Measurements from ENCODE around the gene ARHGAP31. TPM values are rescaled to one million over a fixed set of nuclear protein-coding genes. Genes with fewer than 3 reads are reported as not detected.

ARHGAP31 gene
- total and polyA plus RNA-seq, 2 experiments from 2014 or later = 1.2 to 4.3 TPM

DNA sequence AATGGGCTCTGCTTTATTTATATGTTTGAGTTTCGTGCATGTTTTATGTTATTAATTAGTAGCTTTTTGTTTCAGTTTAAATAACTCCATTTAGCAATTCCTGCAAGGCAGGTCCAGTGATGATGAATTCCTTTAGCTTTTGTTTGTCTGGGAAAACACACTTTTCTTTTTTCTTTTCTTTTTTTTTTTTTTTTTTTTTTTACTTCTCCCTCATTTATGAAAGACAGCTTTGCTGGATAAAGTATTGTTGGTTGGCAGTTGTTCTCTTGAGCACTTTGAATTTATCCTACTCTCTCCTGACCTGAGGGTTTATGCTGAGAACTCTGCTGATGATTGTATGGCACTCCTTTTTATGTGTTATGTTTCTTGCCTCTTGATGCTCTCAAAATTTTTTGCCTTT is 133.5 kb downstream of the ARHGAP31 start:
- H3K4me1 ChIP-seq (ENCODE audit: insufficient read depth) = no peaks in the 10 kb centered on the region
- no peak for ATAC-seq
- no peaks in the 10 kb centered on the region for H3F3A ChIP-seq (replicated peaks; ENCODE audit: low read depth)
- no peaks in the 10 kb centered on the region for H3K9me2 ChIP-seq (ENCODE audit: insufficient read depth)
- peak; percentile 32 for DNase-seq (ENCODE audit: low spot score)
- no peak overlapping the region for H3K4me3 ChIP-seq
- Mint-ChIP-seq H3K36me3 (ENCODE audit: low read depth) (peaks cover 76% of the 10 kb centered on the region), H3K4me1 (no peaks in the 10 kb centered on the region), H3K27ac (no peak overlapping the region), H3K4me3 (no peak overlapping the region), H3K9me3 (peaks cover 67% of the 10 kb centered on the region), H3K27me3 (ENCODE audit: insufficient read depth, low read depth, poor library complexity) (peaks cover 7% of the 10 kb centered on the region)
- H3K79me2 ChIP-seq (replicated peaks; ENCODE audit: insufficient read depth) = no peaks in the 10 kb centered on the region
- H4K20me1 ChIP-seq (replicated peaks; ENCODE audit: insufficient read depth) = no peaks in the 10 kb centered on the region
- H3K27me3 ChIP-seq (ENCODE audit: insufficient read depth) = no peaks in the 10 kb centered on the region
- H3K27ac ChIP-seq (ENCODE audit: low read depth) = no peak overlapping the region
- no peak overlapping the region for H2AFZ ChIP-seq
- H3K4me2 ChIP-seq = no peak overlapping the region
- peaks cover 49% of the 10 kb centered on the region for H3K36me3 ChIP-seq (ENCODE audit: insufficient read depth)
- TF ChIP-seq STAT1 (IDR thresholded peaks at IDR 0.05; ENCODE audit: unreplicated experiment) = no peak
- TF ChIP-seq ZNF114 (CRISPR knock-in tag; IDR thresholded peaks at IDR 0.05) = no peak
- TF ChIP-seq CREB1 (CRISPR knock-in tag; IDR thresholded peaks at IDR 0.05; ENCODE audit: low read depth) = no peak
- TF ChIP-seq NANOG (IDR thresholded peaks at IDR 0.05; ENCODE audit: borderline replicate concordance) = no peak
- TF ChIP-seq, protein P1, sequence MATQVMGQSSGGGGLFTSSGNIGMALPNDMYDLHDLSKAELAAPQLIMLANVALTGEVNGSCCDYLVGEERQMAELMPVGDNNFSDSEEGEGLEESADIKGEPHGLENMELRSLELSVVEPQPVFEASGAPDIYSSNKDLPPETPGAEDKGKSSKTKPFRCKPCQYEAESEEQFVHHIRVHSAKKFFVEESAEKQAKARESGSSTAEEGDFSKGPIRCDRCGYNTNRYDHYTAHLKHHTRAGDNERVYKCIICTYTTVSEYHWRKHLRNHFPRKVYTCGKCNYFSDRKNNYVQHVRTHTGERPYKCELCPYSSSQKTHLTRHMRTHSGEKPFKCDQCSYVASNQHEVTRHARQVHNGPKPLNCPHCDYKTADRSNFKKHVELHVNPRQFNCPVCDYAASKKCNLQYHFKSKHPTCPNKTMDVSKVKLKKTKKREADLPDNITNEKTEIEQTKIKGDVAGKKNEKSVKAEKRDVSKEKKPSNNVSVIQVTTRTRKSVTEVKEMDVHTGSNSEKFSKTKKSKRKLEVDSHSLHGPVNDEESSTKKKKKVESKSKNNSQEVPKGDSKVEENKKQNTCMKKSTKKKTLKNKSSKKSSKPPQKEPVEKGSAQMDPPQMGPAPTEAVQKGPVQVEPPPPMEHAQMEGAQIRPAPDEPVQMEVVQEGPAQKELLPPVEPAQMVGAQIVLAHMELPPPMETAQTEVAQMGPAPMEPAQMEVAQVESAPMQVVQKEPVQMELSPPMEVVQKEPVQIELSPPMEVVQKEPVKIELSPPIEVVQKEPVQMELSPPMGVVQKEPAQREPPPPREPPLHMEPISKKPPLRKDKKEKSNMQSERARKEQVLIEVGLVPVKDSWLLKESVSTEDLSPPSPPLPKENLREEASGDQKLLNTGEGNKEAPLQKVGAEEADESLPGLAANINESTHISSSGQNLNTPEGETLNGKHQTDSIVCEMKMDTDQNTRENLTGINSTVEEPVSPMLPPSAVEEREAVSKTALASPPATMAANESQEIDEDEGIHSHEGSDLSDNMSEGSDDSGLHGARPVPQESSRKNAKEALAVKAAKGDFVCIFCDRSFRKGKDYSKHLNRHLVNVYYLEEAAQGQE (IDR thresholded peaks at IDR 0.05; ENCODE audit: unreplicated experiment) = no peak
- TF ChIP-seq POLR2AphosphoS5 (IDR thresholded peaks at IDR 0.05; ENCODE audit: low read depth) = no peak
- TF ChIP-seq EZH2phosphoT487 (IDR thresholded peaks at IDR 0.05; ENCODE audit: unreplicated experiment) = no peak
- no peak for TF ChIP-seq ZNF331 (CRISPR knock-in tag; IDR thresholded peaks at IDR 0.05; ENCODE audit: low read depth)
- TF ChIP-seq CTCF (conservative IDR thresholded peaks at IDR 0.05; ENCODE audit: low read depth in 2 of 2) = no peak
- TF ChIP-seq, protein P2, sequence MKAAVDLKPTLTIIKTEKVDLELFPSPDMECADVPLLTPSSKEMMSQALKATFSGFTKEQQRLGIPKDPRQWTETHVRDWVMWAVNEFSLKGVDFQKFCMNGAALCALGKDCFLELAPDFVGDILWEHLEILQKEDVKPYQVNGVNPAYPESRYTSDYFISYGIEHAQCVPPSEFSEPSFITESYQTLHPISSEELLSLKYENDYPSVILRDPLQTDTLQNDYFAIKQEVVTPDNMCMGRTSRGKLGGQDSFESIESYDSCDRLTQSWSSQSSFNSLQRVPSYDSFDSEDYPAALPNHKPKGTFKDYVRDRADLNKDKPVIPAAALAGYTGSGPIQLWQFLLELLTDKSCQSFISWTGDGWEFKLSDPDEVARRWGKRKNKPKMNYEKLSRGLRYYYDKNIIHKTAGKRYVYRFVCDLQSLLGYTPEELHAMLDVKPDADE (IDR thresholded peaks at IDR 0.05) = no peak
- no peak for TF ChIP-seq JUNB (IDR thresholded peaks at IDR 0.05; ENCODE audit: unreplicated experiment)

Data from GM23338 (cell line).